Breast epithelium (tissue), 4 donors: ENCODE measurements around the gene BACH2. TPM values are rescaled to one million over a fixed set of nuclear protein-coding genes. Genes with fewer than 3 reads are reported as not detected.
A peak's percentile ranks its signal among the peaks of the same experiment; 100 is the strongest.

Experiments used
- DNase-seq, 2 donors: peaks; one replicate each; pipeline ENCODE4 v3.0.0-alpha.2; 2019; ENCODE audit warnings: low spot score in 2 of 2
- H3K27ac ChIP-seq, 2 donors: fragments of 200-600 bp; sonication (generic) in 1 of 2; one replicate each; pipeline ENCODE4 v1.5.1; 2016 to 2019; ENCODE audit warnings: mild to moderate bottlenecking in 1 of 2
- H3K27me3 ChIP-seq, 2 donors: fragments of 200-600 bp; sonication (generic) in 1 of 2; one replicate each; pipeline versions ENCODE4 v1.5.1 to v1.6.0; 2017 to 2019; ENCODE audit warnings: control low read depth in 1 of 2, mild to moderate bottlenecking in 1 of 2
- H3K36me3 ChIP-seq: fragments of 200-600 bp; one replicate; pipeline ENCODE4 v1.5.1; 2019
- H3K4me1 ChIP-seq, 2 donors: fragments of 200-600 bp; sonication (generic); one replicate each; pipeline ENCODE4 v1.5.1; 2016 to 2019; ENCODE audit warnings: control low read depth in 1 of 2
- H3K4me3 ChIP-seq, 3 donors: fragments of 200-600 bp; sonication (generic); 1 replicate in 2 of 3; 2 replicates in 1 of 3; pipeline ENCODE4 v1.5.1; 2016 to 2019; ENCODE audit warnings: mild to moderate bottlenecking in 3 of 3, moderate library complexity in 2 of 3
- H3K9me3 ChIP-seq, 2 donors: fragments of 200-600 bp; sonication (generic) in 1 of 2; one replicate each; pipeline ENCODE4 v1.5.1; 2016 to 2019; ENCODE audit warnings: control low read depth in 1 of 2
- CTCF ChIP-seq, 3 donors: fragments of 450-650 bp; IDR thresholded peaks; one replicate each; pipeline ENCODE4 v1.5.1; 2016 to 2017; ENCODE audit warnings: antibody characterized with exemption in 3 of 3, mild to moderate bottlenecking in 3 of 3, moderate library complexity in 3 of 3
- POLR2A ChIP-seq: fragments of 450-650 bp; IDR thresholded peaks from one replicate; pipeline ENCODE4 v1.6.1; 2016; ENCODE audit warnings: antibody characterized with exemption, mild to moderate bottlenecking, moderate library complexity
- POLR2AphosphoS5 ChIP-seq, 3 donors: sonication (generic); formaldehyde crosslinking; IDR thresholded peaks; one replicate each; pipeline ENCODE4 v1.6.1; 2017; ENCODE audit warnings: antibody characterized with exemption in 3 of 3
- intact Hi-C: fragments of 100-400 bp; cut with DNase I; formaldehyde crosslinking; loops from one replicate; pipeline ENCODE4 v1.15.1; 2023; ENCODE audit warnings: low total_unique reads
- total RNA-seq, 3 donors: library from RNA; depleted of rRNA; stranded (reverse); fragments of >200 nt; gene quantifications; one replicate each; pipeline ENCODE4 v1.1.0, GENCODE V29; 2016

The BACH2 gene
- total RNA-seq, 3 donors from 2014 or later, result 6.2 to 13.8 (median 7.0) TPM

GRCh38 chr6:89888871-89889270 is 407.8 kb downstream of the BACH2 start:
- Histone ChIP-seq H3K4me3 (no peak overlapping the region), H3K9me3 (no peaks in the 10 kb centered on the region), H3K4me1 (no peaks in the 10 kb centered on the region), H3K27ac (no peak overlapping the region), H3K36me3 (no peaks in the 10 kb centered on the region), H3K27me3 (peaks cover 0 to 6% of the 10 kb centered on the region in 2 donors)
- DNase-seq, result no peak
- TF ChIP-seq POLR2AphosphoS5 (IDR thresholded peaks at IDR 0.05), result no peak
- intact Hi-C loops, result no loop called here

- Histone ChIP-seq H3K27me3 (peaks cover 0 to 6% of the 10 kb centered on the region in 2 donors), H3K4me3 (no peak overlapping the region), H3K9me3 (no peaks in the 10 kb centered on the region), H3K27ac (no peak overlapping the region), H3K36me3 (no peaks in the 10 kb centered on the region), H3K4me1 (no peaks in the 10 kb centered on the region)
- TF ChIP-seq POLR2A (no peak), CTCF (IDR thresholded peaks at IDR 0.05) (no peak), POLR2AphosphoS5 (IDR thresholded peaks at IDR 0.05) (no peak)
- intact Hi-C loops, result no loop called here
- no peak for DNase-seq
Measured at GRCh38 chr6:89888138-89888514, 408.5 kb downstream of the BACH2 start.

- no peaks in the 10 kb centered on the region for H3K9me3 ChIP-seq
- H3K36me3 ChIP-seq, result no peaks in the 10 kb centered on the region
- H3K4me1 ChIP-seq, result no peaks in the 10 kb centered on the region
- H3K4me3 ChIP-seq, result peak overlapping the region in 1 of 3 donors; percentile 15
- no peak for DNase-seq
- H3K27ac ChIP-seq, result no peak overlapping the region
- TF ChIP-seq CTCF (IDR thresholded peaks at IDR 0.05) (no peak), POLR2A (no peak), POLR2AphosphoS5 (IDR thresholded peaks at IDR 0.05) (no peak)
- peaks cover 0 to 6% of the 10 kb centered on the region in 2 donors for H3K27me3 ChIP-seq
- intact Hi-C loops, result no loop called here
Measured at GRCh38 chr6:89887452-89888137, 409.0 kb downstream of the BACH2 start.

GRCh38 chr6:89886378-89887120 is 410.1 kb downstream of the BACH2 start:
- no peaks in the 10 kb centered on the region for H3K9me3 ChIP-seq
- intact Hi-C loops, result no loop called here
- peaks cover 0 to 6% of the 10 kb centered on the region in 2 donors for H3K27me3 ChIP-seq
- no peaks in the 10 kb centered on the region for H3K4me1 ChIP-seq
- no peak overlapping the region for H3K27ac ChIP-seq
- H3K36me3 ChIP-seq, result no peaks in the 10 kb centered on the region
- no peak for DNase-seq
- TF ChIP-seq CTCF (IDR thresholded peaks at IDR 0.05), result no peak
- TF ChIP-seq POLR2AphosphoS5 (IDR thresholded peaks at IDR 0.05), result no peak
- no peak for TF ChIP-seq POLR2A
- H3K4me3 ChIP-seq, result no peak overlapping the region
